Caco-2 (cell line): ENCODE measurements around the gene ENTPD1. TPM values are rescaled to one million over a fixed set of nuclear protein-coding genes. Genes with fewer than 3 reads are reported as not detected.
A peak's percentile ranks its signal among the peaks of the same experiment; 100 is the strongest.
"Not testable (repeated sequence)": the region's sequence is repeated elsewhere in the genome, so short reads cannot be mapped to it uniquely, and the experiment has no call there.

Source experiments
- BruUV-seq: library from RNA; stranded (reverse); fragments of 400-500 nt; replicated peaks from 2 replicates; lab custom pipeline; 2021; lab: Mats Ljungman, UMichigan
- CTCF ChIA-PET: fragments of 300-600 bp; sonication (Branson Sonifier 250); formaldehyde crosslinking; loops from one replicate; lab custom pipeline; 2022; ENCODE audit warnings: antibody characterized with exemption; lab: Charles Lee
- POLR2A ChIA-PET: fragments of 300-600 bp; sonication (Branson Sonifier 250); formaldehyde crosslinking; loops from one replicate; lab custom pipeline; 2022; ENCODE audit warnings: antibody characterized with exemption; lab: Charles Lee
- DNase-seq, 2 experiments: peaks; one replicate each; pipeline versions ENCODE4 v3.0.0 to v3.0.0-alpha.2; 2020 to 2022
- H3K27me3 ChIP-seq: replicated peaks from 2 replicates; pipeline ENCODE4 v1.6.0; 2011; ENCODE audit warnings: low read length; ENCODE audit not compliant: control insufficient read depth, insufficient read depth
- H3K36me3 ChIP-seq: 2 replicates; pipeline ENCODE4 v1.5.1; 2011; ENCODE audit warnings: low read length; ENCODE audit not compliant: control insufficient read depth, insufficient read depth
- H3K4me1 ChIP-seq: fragments of 250-450 bp; sonication (Bioruptor Pico); 2 replicates; pipeline ENCODE4 v1.5.1; 2020; ENCODE audit warnings: mild to moderate bottlenecking
- H3K4me3 ChIP-seq: 2 replicates; pipeline ENCODE4 v1.5.1; 2011; ENCODE audit warnings: low read depth, mild to moderate bottlenecking, control low read depth, low read length
- H3K9me3 ChIP-seq: fragments of 250-450 bp; sonication (Bioruptor Pico); 2 replicates; pipeline ENCODE4 v1.5.1; 2020; ENCODE audit warnings: mild to moderate bottlenecking, moderate library complexity
- H3K27ac Mint-ChIP-seq: one replicate; pipeline ENCODE4 v1.8.0; 2022; ENCODE audit warnings: mixed read lengths; ENCODE audit not compliant: unreplicated experiment
- H3K27me3 Mint-ChIP-seq: one replicate; pipeline ENCODE4 v1.8.0; 2022; ENCODE audit warnings: mixed read lengths; ENCODE audit not compliant: insufficient read depth, unreplicated experiment
- H3K36me3 Mint-ChIP-seq: one replicate; pipeline ENCODE4 v1.8.0; 2022; ENCODE audit warnings: mild to moderate bottlenecking, mixed read lengths; ENCODE audit not compliant: insufficient read depth, unreplicated experiment
- H3K4me1 Mint-ChIP-seq: one replicate; pipeline ENCODE4 v1.8.0; 2022; ENCODE audit warnings: low read depth, mixed read lengths; ENCODE audit not compliant: unreplicated experiment
- H3K4me3 Mint-ChIP-seq: one replicate; pipeline ENCODE4 v1.8.0; 2022; ENCODE audit warnings: mild to moderate bottlenecking, moderate library complexity, mixed read lengths; ENCODE audit not compliant: unreplicated experiment
- H3K9me3 Mint-ChIP-seq: one replicate; pipeline ENCODE4 v1.8.0; 2022; ENCODE audit warnings: mixed read lengths; ENCODE audit not compliant: unreplicated experiment
- CTCF ChIP-seq, 2 experiments: fragments of 200-600 bp in 1 of 2; IDR thresholded peaks; 1 replicate in 1 of 2; 2 replicates in 1 of 2; pipeline versions ENCODE4 v1.5.1 to v1.8.0; 2011 to 2022; ENCODE audit warnings: antibody characterized with exemption in 1 of 2, control low read depth in 1 of 2, inconsistent platforms in 1 of 2, low read depth in 1 of 2, low read length in 1 of 2, mild to moderate bottlenecking in 1 of 2, moderate library complexity in 1 of 2; ENCODE audit not compliant: insufficient read depth in 1 of 2, severe bottlenecking in 1 of 2, unreplicated experiment in 1 of 2
- intact Hi-C: fragments of 100-400 bp; cut with micrococcal nuclease; formaldehyde crosslinking; loops from one replicate; pipeline ENCODE4 v1.10.0; 2022; ENCODE audit not compliant: unreplicated experiment
- total RNA-seq: library from RNA; stranded (reverse); gene quantifications from 2 replicates; pipeline ENCODE4 v1.2.3, GENCODE V29; 2022

ENTPD1 gene
- total RNA-seq, 1 experiment from 2014 or later: 2.2 TPM

GRCh38 chr10:95873139-95873538 lies 117.2 kb downstream of the ENTPD1 start:
- CTCF ChIA-PET: no interaction called here
- peaks cover 10% of the 10 kb centered on the region for H3K9me3 Mint-ChIP-seq
- TF ChIP-seq CTCF (IDR thresholded peaks at IDR 0.05; ENCODE audit: insufficient read depth in 1 of 2, low read depth in 1 of 2, low read length in 1 of 2, severe bottlenecking in 1 of 2, unreplicated experiment in 1 of 2): no peak
- H3K36me3 ChIP-seq: 0 out of 2 replicates have a peak, but pooled peaks cover 1% of the 10 kb centered on the region
- peaks cover 20% of the 10 kb centered on the region for H3K36me3 Mint-ChIP-seq
- no peaks in the 10 kb centered on the region for H3K4me1 ChIP-seq
- BruUV-seq: no TSS peak
- H3K27ac Mint-ChIP-seq: no peak overlapping the region
- H3K27me3 Mint-ChIP-seq: no peaks in the 10 kb centered on the region
- H3K4me3 ChIP-seq: no peak overlapping the region
- H3K27me3 ChIP-seq: no peaks in the 10 kb centered on the region
- no peak overlapping the region for H3K4me3 Mint-ChIP-seq
- POLR2A ChIA-PET: no interaction called here
- H3K9me3 ChIP-seq: no peaks in the 10 kb centered on the region
- H3K4me1 Mint-ChIP-seq: no peaks in the 10 kb centered on the region
- intact Hi-C loops: no loop called here
- no peak for DNase-seq

- POLR2A ChIA-PET: no interaction called here
- peaks cover 20% of the 10 kb centered on the region for H3K36me3 Mint-ChIP-seq
- no peak overlapping the region for H3K27ac Mint-ChIP-seq
- no peak for TF ChIP-seq CTCF (IDR thresholded peaks at IDR 0.05; ENCODE audit: insufficient read depth in 1 of 2, low read depth in 1 of 2, low read length in 1 of 2, severe bottlenecking in 1 of 2, unreplicated experiment in 1 of 2)
- no peaks in the 10 kb centered on the region for H3K27me3 Mint-ChIP-seq
- H3K4me1 Mint-ChIP-seq: no peaks in the 10 kb centered on the region
- H3K36me3 ChIP-seq: 0 out of 2 replicates have a peak, but pooled peaks cover 1% of the 10 kb centered on the region
- intact Hi-C loops: no loop called here
- no peak overlapping the region for H3K4me3 ChIP-seq
- BruUV-seq: no TSS peak
- H3K4me1 ChIP-seq: no peaks in the 10 kb centered on the region
- CTCF ChIA-PET: no interaction called here
- DNase-seq: no peak
- H3K9me3 ChIP-seq: no peaks in the 10 kb centered on the region
- no peak overlapping the region for H3K4me3 Mint-ChIP-seq
- H3K9me3 Mint-ChIP-seq: peaks cover 10% of the 10 kb centered on the region
- no peaks in the 10 kb centered on the region for H3K27me3 ChIP-seq
Observed at GRCh38 chr10:95873651-95874050, 117.7 kb downstream of the ENTPD1 start.

GRCh38 chr10:95874783-95875182 lies 118.8 kb downstream of the ENTPD1 start:
- H3K4me1 Mint-ChIP-seq, H3K27me3 ChIP-seq, H3K27me3 Mint-ChIP-seq, H3K4me3 Mint-ChIP-seq, H3K9me3 ChIP-seq, H3K9me3 Mint-ChIP-seq, intact Hi-C loops, H3K4me3 ChIP-seq, CTCF ChIA-PET, H3K27ac Mint-ChIP-seq, H3K4me1 ChIP-seq, POLR2A ChIA-PET, H3K36me3 ChIP-seq, DNase-seq: not testable (repeated sequence)
- BruUV-seq: TSS peak; percentile 19
- H3K36me3 Mint-ChIP-seq: peaks cover 20% of the 10 kb centered on the region

- H3K36me3 Mint-ChIP-seq: peaks cover 20% of the 10 kb centered on the region
- Histone ChIP-seq H3K36me3 (0 out of 2 replicates have a peak, but pooled peaks cover 1% of the 10 kb centered on the region), H3K4me3 (no peak overlapping the region), H3K4me1 (peaks cover 8% of the 10 kb centered on the region; the same call in 1 of the 2 replicates), H3K9me3 (no peaks in the 10 kb centered on the region), H3K27me3 (no peaks in the 10 kb centered on the region)
- DNase-seq: no peak
- ChIA-PET POLR2A (no interaction called here), CTCF (no interaction called here)
- H3K27ac Mint-ChIP-seq: no peak overlapping the region
- no TSS peak for BruUV-seq
- no peak for TF ChIP-seq CTCF (IDR thresholded peaks at IDR 0.05; ENCODE audit: insufficient read depth in 1 of 2, low read depth in 1 of 2, low read length in 1 of 2, severe bottlenecking in 1 of 2, unreplicated experiment in 1 of 2)
- no peak overlapping the region for H3K4me3 Mint-ChIP-seq
- peaks cover 10% of the 10 kb centered on the region for H3K9me3 Mint-ChIP-seq
- no peaks in the 10 kb centered on the region for H3K27me3 Mint-ChIP-seq
- intact Hi-C loops: no loop called here
- H3K4me1 Mint-ChIP-seq: no peaks in the 10 kb centered on the region
Observed at GRCh38 chr10:95876756-95877155, 120.8 kb downstream of the ENTPD1 start.
